Left ventricle myocardium superior (tissue), 1 donor: Measurements from ENCODE around the gene EIF2B2. TPM values are rescaled to one million over a fixed set of nuclear protein-coding genes. Genes with fewer than 3 reads are reported as not detected.
"Not testable (repeated sequence)": the region's sequence is repeated elsewhere in the genome, so short reads cannot be mapped to it uniquely, and the experiment has no call there.

ENCODE experiments used
- ATAC-seq: fragments of 200-7000 bp; cut with Tn5 transposase; one replicate; pipeline ENCODE4 v1.9.1; 2020; ENCODE audit warnings: mild to moderate bottlenecking, moderate library complexity
- DNase-seq: peaks from one replicate; pipeline ENCODE4 v3.0.0-alpha.2; 2020
- intact Hi-C: fragments of 100-400 bp; cut with micrococcal nuclease; formaldehyde crosslinking; loops from one replicate; pipeline ENCODE4 v1.11.0; 2022
- total RNA-seq: library from RNA; stranded (reverse); fragmentation: NEBNext Ultra II Directional; extraction: Animal tissue kit (Norgen Biotek cat#: 25700); gene quantifications from one replicate; pipeline ENCODE4 v1.2.1, GENCODE V29; 2021
- donor health status: DM: no; HTN: yes; CAD: no; lungs with severe emphysema.

EIF2B2 gene
- total RNA-seq, 1 donor from 2014 or later: 34.5 TPM

- DNase-seq: no peak
Observed at GRCh38 chr14:74984236-74985027, 18.3 kb upstream of the EIF2B2 start.

GRCh38 chr14:74985028-74985310 lies 17.8 kb upstream of the EIF2B2 start:
- DNase-seq (no peak), ATAC-seq (peak; percentile 60)
- intact Hi-C loops: no loop called here

More at GRCh38 chr14:74984236-74985027, 18.3 kb upstream of the EIF2B2 start:
- intact Hi-C loops: no loop called here
- ATAC-seq: peak; percentile 46

GRCh38 chr14:74985806-74986205 lies 16.9 kb upstream of the EIF2B2 start:
- no peak for ATAC-seq
- no peak for DNase-seq
- intact Hi-C loops: no loop called here

- DNase-seq (no peak), ATAC-seq (no peak)
- intact Hi-C loops: no loop called here
Observed at GRCh38 chr14:74988131-74988530, 14.6 kb upstream of the EIF2B2 start.

- intact Hi-C loops: no loop called here
- ATAC-seq: no peak
- DNase-seq: no peak
Observed at GRCh38 chr14:74988993-74989392, 13.7 kb upstream of the EIF2B2 start.

GRCh38 chr14:74994182-74994581 lies 8.5 kb upstream of the EIF2B2 start:
- DNase-seq, intact Hi-C loops, ATAC-seq: not testable (repeated sequence)

GRCh38 chr14:74995781-74996180 lies 6.9 kb upstream of the EIF2B2 start:
- DNase-seq, intact Hi-C loops, ATAC-seq: not testable (repeated sequence)

- no peak for ATAC-seq
- DNase-seq: no peak
- intact Hi-C loops: no loop called here
Observed at GRCh38 chr14:75001261-75001660, 1.5 kb upstream of the EIF2B2 start.

- ATAC-seq (no peak), DNase-seq (no peak)
- intact Hi-C loops: no loop called here
Observed at GRCh38 chr14:75001899-75002298, 822 bp upstream of the EIF2B2 start.

GRCh38 chr14:75003250-75004027 lies 718 bp downstream of the EIF2B2 start:
- ATAC-seq: no peak
- no peak for DNase-seq
- intact Hi-C loops: no loop called here

- intact Hi-C loops: no loop called here
- DNase-seq (no peak), ATAC-seq (no peak)
Observed at GRCh38 chr14:75005357-75005756, 2.6 kb downstream of the EIF2B2 start.

GRCh38 chr14:75009176-75009575 lies 6.5 kb downstream of the EIF2B2 start:
- ATAC-seq: no peak
- DNase-seq: no peak
- intact Hi-C loops: no loop called here

GRCh38 chr14:75010472-75011093 lies 7.9 kb downstream of the EIF2B2 start:
- intact Hi-C loops: loop anchor here (10.0 kb wide), 1 partner anchor 66 kb away; no protein-coding TSS in a partner anchor
- ATAC-seq (no peak), DNase-seq (no peak)

- DNase-seq (no peak), ATAC-seq (peak; percentile 66)
- intact Hi-C loops: loop anchor here (10.0 kb wide), 1 partner anchor 67 kb away; no protein-coding TSS in a partner anchor
Observed at GRCh38 chr14:75011356-75011994, 8.8 kb downstream of the EIF2B2 start.

- ATAC-seq (peak; percentile 79), DNase-seq (peak; percentile 54)
- intact Hi-C loops: loop anchor here (10.0 kb wide), 1 partner anchor 68 kb away; no protein-coding TSS in a partner anchor
Observed at GRCh38 chr14:75013290-75013689, 10.6 kb downstream of the EIF2B2 start.

GRCh38 chr14:75015496-75015895 lies 12.8 kb downstream of the EIF2B2 start:
- DNase-seq (no peak), ATAC-seq (no peak)
- intact Hi-C loops: loop anchor here (10.0 kb wide), 1 partner anchor 71 kb away; no protein-coding TSS in a partner anchor

GRCh38 chr14:75016815-75017214 lies 14.1 kb downstream of the EIF2B2 start:
- ATAC-seq: no peak
- DNase-seq: no peak
- intact Hi-C loops: loop anchor here (10.0 kb wide), 1 partner anchor 72 kb away; no protein-coding TSS in a partner anchor

GRCh38 chr14:75018694-75019093 lies 16.0 kb downstream of the EIF2B2 start:
- intact Hi-C loops: loop anchor here (10.0 kb wide), 1 partner anchor 74 kb away; no protein-coding TSS in a partner anchor
- ATAC-seq: no peak
- no peak for DNase-seq

- intact Hi-C loops: no loop called here
- DNase-seq (peak; percentile 75), ATAC-seq (peak; percentile 98)
Observed at GRCh38 chr14:75022655-75023054, 19.9 kb downstream of the EIF2B2 start.
